Peyer's patch (tissue), 4 donors: Measurements from ENCODE around the gene MIA3.

ENCODE experiments used
- CTCF ChIP-seq, 6 experiments: fragments of 450-650 bp in 4 of 6; fragments of 200-600 bp in 2 of 6; sonication (generic) in 1 of 6; IDR thresholded peaks; one replicate each; pipeline ENCODE4 v1.5.1; 2017 to 2019; ENCODE audit warnings: antibody characterized with exemption in 6 of 6, mild to moderate bottlenecking in 3 of 6, moderate library complexity in 1 of 6
- POLR2A ChIP-seq, 2 donors: fragments of 450-650 bp; IDR thresholded peaks; one replicate each; pipeline ENCODE4 v1.5.1; 2017; ENCODE audit warnings: antibody characterized with exemption in 2 of 2, mild to moderate bottlenecking in 2 of 2, moderate library complexity in 2 of 2

DNA sequence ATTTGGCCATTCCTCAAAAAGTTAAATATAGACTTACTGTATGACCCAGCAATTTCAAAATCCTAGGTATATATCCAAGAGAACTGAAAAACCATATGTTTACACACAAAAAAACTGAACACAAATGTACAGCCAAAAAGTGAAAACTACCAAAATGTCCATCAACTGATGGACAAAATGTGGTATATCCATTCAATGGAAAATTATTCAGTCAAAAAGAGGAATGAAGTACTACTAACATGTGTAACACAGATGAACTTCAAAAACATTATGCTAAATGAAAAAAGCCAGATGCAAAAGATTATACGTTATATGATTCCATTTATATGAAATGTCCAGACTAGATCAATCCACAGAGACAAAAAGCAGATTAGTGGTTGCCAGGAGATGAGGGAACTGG lies 86.4 kb downstream of the MIA3 start:
- no peak for TF ChIP-seq CTCF (IDR thresholded peaks at IDR 0.05)
- TF ChIP-seq POLR2A (IDR thresholded peaks at IDR 0.05), result no peak
